ENCODE results near the gene KSR2.
"Not testable (repeated sequence)": the region's sequence is repeated elsewhere in the genome, so short reads cannot be mapped to it uniquely, and the experiment has no call there.

KSR2 gene

DNA sequence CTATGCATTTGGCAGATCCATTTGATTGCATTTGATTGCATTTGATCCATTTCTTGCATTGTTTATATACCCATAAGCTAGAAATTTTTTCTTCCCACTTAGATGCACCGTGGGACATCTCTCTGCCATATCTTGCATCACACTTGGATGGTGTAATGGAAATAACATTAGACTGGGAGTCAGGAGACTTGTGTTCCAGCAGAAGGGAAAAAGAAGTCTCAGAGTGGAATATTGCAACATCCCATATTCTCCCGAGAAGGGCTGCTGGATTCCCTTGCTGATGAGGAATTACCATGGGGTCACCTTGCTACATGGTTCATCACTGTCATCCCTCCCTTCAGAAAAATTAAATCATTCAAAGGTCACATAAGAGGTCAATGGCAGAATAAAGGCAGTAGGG is 78.1 kb downstream of the KSR2 start:
- DNase-seq = no peak

DNA sequence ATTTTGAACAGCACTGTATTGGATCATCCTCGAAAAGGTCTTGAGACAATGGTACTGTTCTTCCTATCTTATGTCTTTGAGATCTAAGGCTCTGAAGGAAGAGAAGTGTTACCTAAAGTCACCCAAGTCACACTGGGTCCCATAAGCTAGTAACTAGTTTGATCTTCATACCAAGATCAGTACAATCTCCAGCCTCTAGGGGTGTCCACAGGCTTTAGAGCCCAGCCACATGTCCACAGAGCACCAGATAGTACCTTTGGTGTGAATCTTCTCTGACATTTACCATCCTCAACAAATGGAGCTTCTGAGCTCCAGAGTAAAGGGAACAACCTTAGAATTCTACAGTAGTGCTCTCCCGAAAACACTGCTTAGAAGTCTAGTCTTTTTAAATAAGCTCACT is 78.7 kb downstream of the KSR2 start:
- TF ChIP-seq POLR2A (IDR thresholded peaks at IDR 0.05; ENCODE audit: low read length) (no peak), GATA1 (IDR thresholded peaks at IDR 0.05; ENCODE audit: low read depth, low read length) (no peak)

More for the DNA sequence above, 78.1 kb downstream of the KSR2 start:
- TF ChIP-seq GATA1 (IDR thresholded peaks at IDR 0.05; ENCODE audit: low read depth, low read length) (no peak), POLR2A (IDR thresholded peaks at IDR 0.05; ENCODE audit: low read length) (no peak)

DNA sequence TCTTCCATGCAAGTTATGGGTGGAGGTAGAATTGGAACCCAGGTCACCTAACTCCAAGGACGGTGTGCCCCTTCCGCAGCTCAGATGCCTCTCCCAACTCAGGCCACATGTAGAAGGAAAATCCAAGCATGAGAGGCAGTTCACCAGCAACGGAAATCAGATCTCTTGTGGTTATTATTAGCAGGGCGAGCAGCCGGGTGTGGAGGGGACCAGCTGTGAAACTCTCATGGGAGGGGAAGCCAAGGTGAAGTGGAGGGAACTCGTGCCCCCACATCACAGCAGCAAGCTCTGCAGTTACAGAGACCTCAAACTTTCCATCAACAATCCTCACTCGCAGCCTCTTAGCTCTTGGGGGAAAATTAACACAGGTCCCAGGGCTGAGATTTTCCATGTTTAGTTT is 79.7 kb downstream of the KSR2 start:
- TF ChIP-seq GATA1 (IDR thresholded peaks at IDR 0.05; ENCODE audit: low read depth, low read length) (no peak), POLR2A (IDR thresholded peaks at IDR 0.05; ENCODE audit: low read length) (no peak)
- no peak for DNase-seq

More for the DNA sequence above, 78.7 kb downstream of the KSR2 start:
- no peak for DNase-seq

DNA sequence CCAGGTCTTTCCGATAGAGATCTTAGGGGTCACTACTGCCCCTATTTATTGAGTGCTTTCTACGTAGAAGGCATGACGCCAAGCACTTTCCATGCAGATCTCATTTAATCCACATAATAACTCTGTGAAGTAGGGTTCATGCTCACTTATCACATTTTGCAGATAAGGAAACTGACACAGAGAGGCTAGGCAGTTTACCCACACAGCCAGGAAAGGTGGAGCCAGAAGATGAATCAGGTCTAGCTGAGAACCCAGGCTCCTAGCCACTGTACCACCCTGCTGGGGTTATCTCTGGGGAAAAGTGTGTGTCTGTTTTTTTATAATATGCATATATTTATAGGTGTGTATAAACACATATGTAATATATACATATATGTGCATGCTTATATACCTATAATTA is 83.6 kb downstream of the KSR2 start:
- TF ChIP-seq GATA1 (IDR thresholded peaks at IDR 0.05; ENCODE audit: low read depth, low read length) (no peak), POLR2A (IDR thresholded peaks at IDR 0.05; ENCODE audit: low read length) (no peak)
- DNase-seq = no peak

DNA sequence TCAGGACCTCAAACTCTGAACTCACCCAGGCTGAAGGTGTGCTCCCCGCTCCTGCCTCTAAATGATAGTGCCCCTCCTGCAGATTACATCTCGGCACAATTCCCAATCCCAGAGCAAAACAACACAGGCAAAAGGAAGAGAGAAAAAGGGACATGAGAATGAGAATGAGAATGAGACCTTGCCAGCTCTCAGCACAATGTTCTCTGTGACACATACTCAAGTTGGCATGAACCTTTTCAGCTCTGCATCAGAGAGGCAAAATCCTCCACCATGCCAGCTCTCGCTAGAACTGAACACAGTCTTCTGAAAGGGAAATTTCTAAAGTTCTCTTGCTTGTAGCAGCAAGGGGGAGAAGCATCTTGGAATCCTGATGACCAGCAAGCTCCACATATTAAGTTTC is 84.6 kb downstream of the KSR2 start:
- no peak for TF ChIP-seq POLR2A (IDR thresholded peaks at IDR 0.05; ENCODE audit: low read length)
- no peak for TF ChIP-seq GATA1 (IDR thresholded peaks at IDR 0.05; ENCODE audit: low read depth, low read length)
- DNase-seq = no peak

DNA sequence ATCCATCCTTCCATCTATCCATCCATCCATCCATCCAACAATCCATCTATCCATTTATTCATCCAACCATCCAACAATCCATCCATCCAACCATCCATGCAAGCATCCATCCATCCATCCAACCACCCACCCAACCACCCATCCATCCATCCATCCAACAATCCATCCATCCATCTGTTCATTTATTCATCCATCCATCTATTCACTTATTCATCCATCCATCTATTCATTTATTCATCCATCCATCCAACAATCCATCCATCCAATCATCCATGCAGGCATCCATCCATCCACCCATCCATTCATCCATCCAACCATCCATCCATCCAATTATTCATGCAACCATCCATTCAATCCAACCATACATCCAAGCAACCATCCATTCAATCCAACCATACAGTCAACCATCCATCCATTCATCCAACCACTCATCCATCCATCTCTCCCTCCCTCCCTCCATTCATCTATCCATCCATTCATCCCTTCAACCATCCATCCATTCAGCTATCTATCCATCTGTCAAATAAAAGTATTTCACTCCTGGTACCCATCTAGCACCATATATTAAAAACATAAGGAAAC is 86.1 kb downstream of the KSR2 start:
- TF ChIP-seq POLR2A (IDR thresholded peaks at IDR 0.05; ENCODE audit: low read length) (no peak), GATA1 (IDR thresholded peaks at IDR 0.05; ENCODE audit: low read depth, low read length) (no peak)
- DNase-seq = no peak

DNA sequence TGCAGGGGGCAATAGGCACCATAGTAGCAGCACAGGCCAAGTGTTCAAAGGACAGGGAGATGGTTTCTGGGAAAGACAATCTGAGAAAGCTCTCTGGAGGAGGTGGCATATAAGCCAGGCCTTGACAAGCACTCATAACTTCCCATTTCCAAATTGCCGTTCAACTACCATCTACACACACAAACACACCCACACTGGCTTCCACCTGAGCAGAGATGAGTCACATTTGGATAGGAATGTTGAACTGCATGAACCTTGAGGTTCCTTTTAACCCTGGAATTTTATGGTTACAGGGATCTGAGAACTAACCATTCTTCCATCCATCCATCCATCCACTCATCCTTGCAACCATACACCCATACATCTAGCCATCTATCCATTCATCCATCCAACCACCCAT is 86.6 kb downstream of the KSR2 start:
- no peak for DNase-seq
- no peak for TF ChIP-seq POLR2A (IDR thresholded peaks at IDR 0.05; ENCODE audit: low read length)
- TF ChIP-seq GATA1 (IDR thresholded peaks at IDR 0.05; ENCODE audit: low read depth, low read length) = no peak

DNA sequence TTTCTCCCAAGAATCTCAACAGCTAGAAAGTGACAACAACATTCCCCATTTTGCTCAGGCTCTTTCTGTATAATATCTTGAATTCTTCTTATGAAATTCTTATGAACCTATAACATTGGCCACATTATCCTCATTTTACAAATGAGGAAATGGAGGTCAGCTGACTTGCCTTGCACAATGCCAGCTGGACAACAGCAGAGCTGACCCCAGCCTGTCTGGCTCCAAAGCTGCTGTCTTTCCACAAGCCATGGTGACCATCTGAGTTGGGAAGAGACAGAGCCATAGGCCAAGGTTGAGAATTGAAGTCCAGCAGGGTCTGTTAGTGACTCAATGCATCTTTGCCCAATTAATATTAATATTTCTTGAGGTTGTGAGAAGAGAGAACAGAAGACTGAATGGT is 87.3 kb downstream of the KSR2 start:
- no peak for TF ChIP-seq GATA1 (IDR thresholded peaks at IDR 0.05; ENCODE audit: low read depth, low read length)
- TF ChIP-seq POLR2A (IDR thresholded peaks at IDR 0.05; ENCODE audit: low read length) = no peak
- DNase-seq = no peak

DNA sequence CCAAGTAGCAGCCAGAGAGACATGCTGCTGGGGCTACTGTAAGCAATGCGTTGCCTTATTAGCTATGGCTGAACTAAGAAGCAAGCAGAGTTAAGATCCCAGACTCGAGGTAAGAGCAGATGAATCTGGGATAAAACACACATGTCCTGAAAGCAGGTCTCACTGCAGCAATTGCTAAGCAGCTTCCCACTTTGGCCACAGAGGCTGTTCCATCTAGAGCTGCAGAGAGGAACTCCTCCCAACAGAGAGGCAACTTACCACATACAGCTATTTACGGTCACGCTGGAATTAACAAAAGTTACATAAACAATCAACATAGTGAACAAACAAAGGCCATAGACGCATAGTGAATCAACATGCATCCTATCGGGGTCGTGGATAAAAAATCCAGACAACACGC is 90.2 kb downstream of the KSR2 start:
- DNase-seq = no peak

DNA sequence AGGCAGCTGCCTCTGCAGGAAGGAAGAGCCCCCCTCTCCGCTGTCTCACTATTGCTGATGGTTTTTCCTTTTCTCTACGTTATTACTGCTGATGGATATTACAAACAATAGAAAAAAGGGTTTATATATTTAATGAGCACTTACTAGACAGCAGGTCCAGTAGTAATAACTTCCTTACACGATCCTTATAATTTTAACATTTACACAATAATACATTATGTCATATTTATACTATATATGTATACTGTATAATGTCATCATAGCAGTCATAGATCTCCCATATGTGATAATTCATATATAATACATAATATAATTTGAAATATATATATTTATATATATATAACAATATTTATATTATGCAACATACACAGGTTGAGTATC is 92.4 kb downstream of the KSR2 start:
- DNase-seq = no peak
- TF ChIP-seq GATA1 (IDR thresholded peaks at IDR 0.05; ENCODE audit: low read depth, low read length) (no peak), POLR2A (IDR thresholded peaks at IDR 0.05; ENCODE audit: low read length) (no peak)

More for the DNA sequence above, 90.2 kb downstream of the KSR2 start:
- TF ChIP-seq POLR2A (IDR thresholded peaks at IDR 0.05; ENCODE audit: low read length) (no peak), GATA1 (IDR thresholded peaks at IDR 0.05; ENCODE audit: low read depth, low read length) (no peak)

DNA sequence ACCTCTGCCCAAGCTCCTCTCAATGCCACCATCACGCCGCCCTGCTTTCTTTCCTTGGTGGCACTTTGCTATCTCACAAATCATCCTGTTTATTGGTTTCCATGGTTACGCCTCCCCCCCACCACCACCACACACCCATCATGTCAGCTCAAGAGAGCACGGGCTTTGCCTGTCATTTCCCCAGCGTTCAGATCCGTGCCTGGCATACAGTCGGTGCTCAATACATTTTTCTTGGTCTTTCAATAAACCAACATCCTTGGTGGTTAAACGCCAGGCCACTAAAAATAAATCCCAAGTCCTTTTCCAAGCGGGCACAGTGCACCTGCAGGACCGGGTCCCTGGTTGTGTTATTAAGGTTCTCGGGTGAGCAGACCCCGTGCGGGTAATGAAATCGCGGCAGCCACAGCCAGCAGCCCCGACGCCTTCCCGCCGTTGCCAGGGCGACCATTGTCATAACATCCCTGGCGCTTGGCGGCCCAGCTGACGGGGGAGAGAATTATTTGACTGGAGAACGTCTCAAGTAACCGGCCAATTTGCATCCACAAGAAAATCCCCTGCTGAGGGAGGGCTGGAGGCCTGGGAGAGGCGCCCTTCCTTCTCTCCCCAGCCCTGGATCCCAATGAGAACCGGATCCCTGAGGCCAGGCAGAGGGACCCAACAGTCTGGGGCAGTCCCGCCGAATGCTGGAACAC is 92.9 kb downstream of the KSR2 start:
- DNase-seq = peak; percentile 3 to 23
- TF ChIP-seq POLR2A (IDR thresholded peaks at IDR 0.05; ENCODE audit: low read length) (no peak), GATA1 (IDR thresholded peaks at IDR 0.05; ENCODE audit: low read depth, low read length) (no peak)

DNA sequence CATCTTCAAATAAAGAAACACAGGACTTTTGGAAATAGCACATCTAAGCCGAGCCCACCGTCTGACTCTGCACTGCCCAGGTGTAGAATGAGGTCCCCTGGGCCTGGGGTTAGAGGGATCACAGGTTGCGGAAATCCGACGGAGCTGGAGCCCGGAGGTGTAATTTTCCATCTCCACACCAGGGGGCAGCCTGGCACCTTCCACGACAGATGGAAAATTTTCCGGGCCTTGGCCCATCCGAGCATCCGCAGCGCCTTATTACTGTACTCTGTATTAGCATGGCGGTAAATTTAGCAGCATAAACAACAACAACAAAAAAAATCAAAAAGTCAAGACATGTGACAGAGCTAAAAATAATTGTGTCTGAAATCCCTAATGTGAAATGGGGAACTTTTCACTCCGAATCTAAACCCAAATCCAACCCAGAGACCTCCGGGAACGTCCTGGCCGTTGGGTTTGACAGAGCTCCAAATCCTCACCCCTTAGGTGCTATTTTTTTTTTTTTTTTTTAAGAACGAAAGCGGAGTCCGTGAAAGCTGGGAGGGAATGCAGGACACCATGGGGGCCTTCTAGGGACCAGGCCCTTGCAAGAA is 93.9 kb downstream of the KSR2 start:
- DNase-seq = peak; percentile 52 to 69
- TF ChIP-seq GATA1 (IDR thresholded peaks at IDR 0.05; ENCODE audit: low read depth, low read length) (no peak), POLR2A (IDR thresholded peaks at IDR 0.05; ENCODE audit: low read length) (no peak)

DNA sequence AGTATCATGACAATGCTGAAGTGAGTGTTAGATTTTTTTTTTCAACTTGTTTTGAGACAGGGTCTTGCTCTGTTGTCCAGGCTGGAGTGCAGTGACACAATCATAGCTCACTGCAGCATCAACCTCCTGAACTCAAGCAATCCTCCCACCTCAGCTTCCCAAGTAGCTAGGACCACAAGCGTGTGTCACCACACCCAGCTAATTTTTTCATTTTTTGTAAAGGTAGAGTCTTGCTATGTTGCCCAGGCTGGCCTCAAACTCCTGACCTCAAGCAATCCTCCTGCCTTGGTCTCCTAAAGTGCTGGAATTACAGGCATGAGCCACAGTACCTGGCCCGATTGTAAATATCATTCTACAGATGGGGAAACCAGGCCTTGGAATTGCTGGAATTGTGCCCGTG is 94.6 kb downstream of the KSR2 start:
- DNase-seq = not testable (repeated sequence)

DNA sequence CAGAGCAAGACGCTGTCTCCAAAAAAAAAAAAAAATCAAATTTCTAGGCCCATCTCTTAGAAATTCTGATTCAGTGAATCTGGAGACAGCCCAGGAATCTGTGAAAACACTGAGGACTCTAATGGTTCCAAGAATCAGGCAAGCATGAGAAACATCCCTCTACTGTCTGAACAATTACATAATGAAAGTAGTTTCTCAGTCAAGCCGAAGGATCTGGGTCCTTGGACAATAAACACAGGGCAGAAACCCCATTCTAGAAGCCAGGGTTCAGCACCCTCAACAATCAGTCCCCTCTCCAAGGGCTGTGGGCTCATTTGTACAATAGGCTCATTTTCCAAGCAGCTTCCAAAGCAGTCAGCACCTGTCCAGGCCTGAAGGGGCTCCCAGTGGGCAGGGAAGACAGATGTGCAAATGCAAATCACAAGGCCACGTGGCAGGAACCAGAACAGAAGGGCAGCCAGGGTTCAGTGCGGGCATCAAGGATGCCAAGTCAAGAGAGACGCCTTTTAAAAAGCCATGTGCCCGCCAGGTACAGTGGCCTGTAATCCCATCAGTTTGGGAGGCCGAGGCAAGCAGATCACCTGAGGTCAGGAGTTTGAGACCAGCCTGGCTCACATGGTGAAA is 96.1 kb downstream of the KSR2 start:
- TF ChIP-seq POLR2A (IDR thresholded peaks at IDR 0.05; ENCODE audit: low read length) (no peak), GATA1 (IDR thresholded peaks at IDR 0.05; ENCODE audit: low read depth, low read length) (no peak)
- no peak for DNase-seq

DNA sequence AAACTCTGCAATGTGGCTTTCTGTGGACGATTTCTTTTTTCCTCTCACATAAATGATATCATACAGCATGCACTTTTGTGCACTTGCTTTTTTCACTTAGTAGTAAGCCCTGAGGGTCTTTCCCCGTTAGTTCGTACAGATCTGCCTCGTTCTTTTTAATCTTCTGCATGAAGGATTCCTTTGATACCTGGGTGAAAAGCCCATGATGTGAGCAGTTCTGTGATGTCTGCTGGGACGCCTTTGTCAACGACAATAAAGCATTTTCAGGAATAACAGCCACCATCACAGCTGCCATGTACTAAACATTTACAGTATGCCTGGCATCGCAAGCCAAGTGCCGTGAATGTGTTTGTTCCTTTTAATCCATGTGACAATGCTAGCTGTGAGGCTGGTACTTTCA is 99.2 kb downstream of the KSR2 start:
- TF ChIP-seq GATA1 (IDR thresholded peaks at IDR 0.05; ENCODE audit: low read depth, low read length) (no peak), POLR2A (IDR thresholded peaks at IDR 0.05; ENCODE audit: low read length) (no peak)

More for the DNA sequence above, 99.2 kb downstream of the KSR2 start:
- DNase-seq = no peak

Measured in erythroblast (primary cell).